ENCODE data around the gene RGS19.

RGS19 gene

DNA sequence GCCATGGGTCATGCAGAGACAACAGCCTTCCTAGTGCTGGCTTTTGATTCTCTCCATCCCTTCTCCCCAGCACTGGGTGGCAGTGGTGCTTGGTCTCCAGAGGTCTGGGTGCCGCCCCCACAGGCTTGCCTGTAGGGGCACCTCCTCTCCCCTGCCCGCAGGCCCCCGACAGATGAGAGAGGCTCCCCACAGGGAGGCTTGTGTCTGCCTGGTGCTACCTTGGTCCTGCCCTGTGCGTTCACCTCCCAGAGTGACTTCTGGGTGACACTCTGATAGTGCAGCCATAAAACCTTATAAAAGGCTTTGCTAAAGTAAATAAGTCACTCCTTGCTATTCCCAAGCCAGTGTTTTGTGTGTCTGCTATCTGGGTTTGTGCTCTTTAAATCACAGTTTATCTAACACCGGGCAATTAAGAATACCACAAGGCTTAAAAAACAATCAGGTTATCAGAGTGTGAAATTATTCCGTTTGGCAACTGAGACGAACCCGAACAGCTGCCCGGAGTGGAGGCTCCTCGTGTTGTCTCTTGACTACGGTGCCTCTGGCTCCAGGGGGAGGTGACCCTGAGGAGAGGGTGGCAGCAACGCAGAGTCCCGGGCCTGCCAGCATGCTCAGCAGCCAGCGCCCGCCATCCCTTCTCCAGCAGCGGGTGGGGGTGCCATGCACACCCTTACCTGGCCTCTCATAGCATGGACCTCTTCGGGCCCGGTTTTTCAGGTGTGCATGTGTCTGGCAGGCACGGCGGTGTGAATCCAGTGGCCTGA is 48.8 kb downstream of the RGS19 start:
- H3K27ac ChIP-seq = no peak overlapping the region
- TF ChIP-seq, protein P1, sequence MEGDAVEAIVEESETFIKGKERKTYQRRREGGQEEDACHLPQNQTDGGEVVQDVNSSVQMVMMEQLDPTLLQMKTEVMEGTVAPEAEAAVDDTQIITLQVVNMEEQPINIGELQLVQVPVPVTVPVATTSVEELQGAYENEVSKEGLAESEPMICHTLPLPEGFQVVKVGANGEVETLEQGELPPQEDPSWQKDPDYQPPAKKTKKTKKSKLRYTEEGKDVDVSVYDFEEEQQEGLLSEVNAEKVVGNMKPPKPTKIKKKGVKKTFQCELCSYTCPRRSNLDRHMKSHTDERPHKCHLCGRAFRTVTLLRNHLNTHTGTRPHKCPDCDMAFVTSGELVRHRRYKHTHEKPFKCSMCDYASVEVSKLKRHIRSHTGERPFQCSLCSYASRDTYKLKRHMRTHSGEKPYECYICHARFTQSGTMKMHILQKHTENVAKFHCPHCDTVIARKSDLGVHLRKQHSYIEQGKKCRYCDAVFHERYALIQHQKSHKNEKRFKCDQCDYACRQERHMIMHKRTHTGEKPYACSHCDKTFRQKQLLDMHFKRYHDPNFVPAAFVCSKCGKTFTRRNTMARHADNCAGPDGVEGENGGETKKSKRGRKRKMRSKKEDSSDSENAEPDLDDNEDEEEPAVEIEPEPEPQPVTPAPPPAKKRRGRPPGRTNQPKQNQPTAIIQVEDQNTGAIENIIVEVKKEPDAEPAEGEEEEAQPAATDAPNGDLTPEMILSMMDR (IDR thresholded peaks at IDR 0.05) = no peak
- TF ChIP-seq ZFX (IDR thresholded peaks at IDR 0.05; ENCODE audit: borderline replicate concordance) = no peak

DNA sequence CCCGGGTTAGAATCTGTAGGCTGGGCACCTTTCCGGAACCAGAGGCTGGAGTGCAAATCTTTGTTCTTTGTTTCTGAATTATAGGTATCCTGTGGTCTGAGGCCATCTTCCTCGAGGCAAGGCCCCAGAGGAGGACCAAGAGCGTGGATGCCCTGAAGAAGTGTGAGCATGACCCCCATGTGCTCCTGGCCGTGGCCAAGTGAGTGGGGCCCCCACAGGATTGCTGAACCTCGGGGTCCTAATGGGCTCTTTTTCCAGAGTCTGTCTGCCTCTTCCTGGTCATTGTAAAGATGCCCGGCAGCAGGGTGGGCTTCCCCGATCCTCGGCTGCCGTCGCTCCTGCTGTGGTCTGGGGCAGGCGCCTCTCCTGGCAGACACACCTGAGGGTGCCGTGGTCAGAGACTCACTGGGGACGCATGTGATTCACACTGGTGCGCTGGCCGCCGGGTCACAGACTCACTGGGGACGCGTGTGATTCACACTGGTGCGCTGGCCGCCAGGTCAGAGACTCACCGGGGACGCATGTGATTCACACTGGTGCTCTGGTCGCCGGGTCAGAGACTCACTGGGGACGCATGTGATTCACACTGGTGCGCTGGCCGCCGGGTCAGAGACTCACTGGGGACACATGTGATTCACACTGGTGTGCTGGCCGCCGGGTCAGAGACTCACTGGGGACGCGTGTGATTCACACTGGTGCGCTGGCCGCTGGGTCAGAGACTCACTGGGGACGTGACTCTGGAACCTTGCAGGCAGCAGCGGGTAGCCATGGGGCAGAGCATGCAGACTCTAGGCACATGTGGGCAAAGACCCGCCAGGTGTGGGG is 49.8 kb downstream of the RGS19 start:
- H3K27ac ChIP-seq = no peak overlapping the region
- no peak for TF ChIP-seq ZFX (IDR thresholded peaks at IDR 0.05; ENCODE audit: borderline replicate concordance)

DNA sequence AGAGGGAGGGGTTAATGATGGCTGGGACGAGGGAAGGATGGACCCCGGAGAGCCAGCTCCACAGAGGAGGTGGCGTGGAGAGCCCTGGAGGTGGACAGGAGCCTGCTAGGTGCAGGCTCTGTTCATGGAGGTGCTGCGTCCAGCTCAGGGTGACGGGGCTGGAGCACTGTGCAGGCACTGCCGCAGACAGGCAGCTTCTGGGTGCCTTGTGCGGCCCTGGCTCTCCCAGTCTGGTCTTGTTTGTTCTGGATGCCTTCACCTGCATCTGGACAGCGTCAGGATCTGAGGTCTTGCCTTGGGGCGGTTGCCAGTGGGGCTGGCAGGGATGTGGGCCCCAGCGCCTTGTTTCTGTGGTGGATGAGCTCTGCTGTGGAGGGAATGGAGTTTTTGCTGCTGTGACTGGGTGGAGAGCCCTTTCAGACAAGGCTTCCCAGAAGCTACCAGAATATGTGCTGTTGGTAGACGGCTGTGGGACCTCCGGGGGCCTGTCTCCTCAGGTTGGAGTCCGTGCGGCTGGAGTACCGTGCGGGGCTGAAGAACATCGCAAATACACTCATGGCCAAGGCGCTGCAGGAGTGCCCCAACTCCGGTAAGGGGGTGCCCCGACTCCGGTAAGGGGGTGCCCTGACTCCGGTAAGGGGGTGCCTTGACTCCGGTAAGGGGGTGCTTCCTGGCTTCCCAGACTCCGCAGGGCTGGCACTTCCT is 51.2 kb downstream of the RGS19 start:
- TF ChIP-seq ZFX (IDR thresholded peaks at IDR 0.05; ENCODE audit: borderline replicate concordance) = no peak
- TF ChIP-seq, protein P1 (IDR thresholded peaks at IDR 0.05) = no peak
- no peak overlapping the region for H3K27ac ChIP-seq

DNA sequence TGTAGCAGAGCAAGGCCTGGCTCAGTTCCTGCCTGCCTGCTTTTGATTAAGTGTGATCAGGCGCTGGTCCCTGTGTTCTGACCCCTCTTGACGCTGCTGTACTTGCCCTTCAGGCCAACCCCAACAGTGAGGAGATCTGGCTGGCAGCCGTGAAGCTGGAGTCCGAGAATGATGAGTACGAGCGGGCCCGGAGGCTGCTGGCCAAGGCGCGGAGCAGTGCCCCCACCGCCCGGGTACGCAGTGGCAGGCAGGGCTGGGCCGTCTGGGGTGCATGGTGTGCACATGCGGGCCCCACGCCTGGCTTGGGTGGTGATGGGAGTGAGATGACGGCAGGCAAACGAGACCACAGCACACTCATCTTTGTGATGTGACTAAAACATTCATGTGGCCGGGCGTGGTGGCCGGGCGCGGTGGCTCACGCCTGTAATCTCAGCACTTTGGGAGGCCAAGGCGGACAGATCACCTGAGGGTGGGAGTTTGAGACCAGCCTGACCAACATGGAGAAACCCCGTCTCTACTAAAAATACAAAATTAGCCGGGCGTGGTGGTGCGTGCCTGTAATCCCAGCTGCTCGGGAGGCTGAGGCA is 53.4 kb downstream of the RGS19 start:
- no peak overlapping the region for H3K27ac ChIP-seq
- TF ChIP-seq, protein P1 (IDR thresholded peaks at IDR 0.05) = no peak
- TF ChIP-seq ZFX (IDR thresholded peaks at IDR 0.05; ENCODE audit: borderline replicate concordance) = no peak

- H3K27ac ChIP-seq = no peak overlapping the region
- TF ChIP-seq ZFX (IDR thresholded peaks at IDR 0.05; ENCODE audit: borderline replicate concordance) = no peak
- TF ChIP-seq, protein P1 (IDR thresholded peaks at IDR 0.05) = no peak
Measured at GRCh38 chr20:64025101-64025825, 54.1 kb downstream of the RGS19 start.

- TF ChIP-seq, protein P1 (IDR thresholded peaks at IDR 0.05) = no peak
- no peak for TF ChIP-seq ZFX (IDR thresholded peaks at IDR 0.05; ENCODE audit: borderline replicate concordance)
Measured at GRCh38 chr20:64024141-64024990, 55.0 kb downstream of the RGS19 start.

More at GRCh38 chr20:64024141-64024990, 55.0 kb downstream of the RGS19 start:
- no peak overlapping the region for H3K27ac ChIP-seq
